Measurements from ENCODE around the gene AUTS2. TPM values are rescaled to one million over a fixed set of nuclear protein-coding genes. Genes with fewer than 3 reads are reported as not detected.

AUTS2 gene
- total and polyA plus RNA-seq, 2 experiments from 2014 or later = 32.0 to 91.0 TPM

DNA sequence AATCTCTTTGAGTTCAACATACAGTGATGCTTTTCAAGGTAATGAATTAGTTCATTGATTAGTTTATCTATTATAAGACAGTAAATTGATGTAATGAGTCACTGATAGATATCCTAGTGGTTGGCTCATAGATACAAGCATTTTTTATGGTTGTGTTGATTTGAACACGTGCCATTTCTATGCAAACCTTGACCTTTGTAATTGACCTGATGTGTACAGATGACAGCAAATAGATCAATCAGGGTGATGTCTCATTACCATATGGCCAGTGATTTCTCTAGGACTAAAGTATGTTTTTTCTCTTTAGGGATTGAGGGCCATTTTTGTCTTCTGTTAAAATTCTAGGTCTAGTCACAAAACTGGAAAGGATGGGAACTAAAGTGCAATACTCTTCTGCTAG lies 773.4 kb downstream of the AUTS2 start:
- H3K27me3 ChIP-seq (ENCODE audit: insufficient read depth) = no peaks in the 10 kb centered on the region
- H4K20me1 ChIP-seq (replicated peaks; ENCODE audit: insufficient read depth) = no peaks in the 10 kb centered on the region
- no peaks in the 10 kb centered on the region for H3F3A ChIP-seq (replicated peaks; ENCODE audit: low read depth)
- no peaks in the 10 kb centered on the region for H3K36me3 Mint-ChIP-seq (ENCODE audit: low read depth)
- H3K4me1 Mint-ChIP-seq = peaks cover 9% of the 10 kb centered on the region
- ATAC-seq = no peak
- TF ChIP-seq, protein P1, sequence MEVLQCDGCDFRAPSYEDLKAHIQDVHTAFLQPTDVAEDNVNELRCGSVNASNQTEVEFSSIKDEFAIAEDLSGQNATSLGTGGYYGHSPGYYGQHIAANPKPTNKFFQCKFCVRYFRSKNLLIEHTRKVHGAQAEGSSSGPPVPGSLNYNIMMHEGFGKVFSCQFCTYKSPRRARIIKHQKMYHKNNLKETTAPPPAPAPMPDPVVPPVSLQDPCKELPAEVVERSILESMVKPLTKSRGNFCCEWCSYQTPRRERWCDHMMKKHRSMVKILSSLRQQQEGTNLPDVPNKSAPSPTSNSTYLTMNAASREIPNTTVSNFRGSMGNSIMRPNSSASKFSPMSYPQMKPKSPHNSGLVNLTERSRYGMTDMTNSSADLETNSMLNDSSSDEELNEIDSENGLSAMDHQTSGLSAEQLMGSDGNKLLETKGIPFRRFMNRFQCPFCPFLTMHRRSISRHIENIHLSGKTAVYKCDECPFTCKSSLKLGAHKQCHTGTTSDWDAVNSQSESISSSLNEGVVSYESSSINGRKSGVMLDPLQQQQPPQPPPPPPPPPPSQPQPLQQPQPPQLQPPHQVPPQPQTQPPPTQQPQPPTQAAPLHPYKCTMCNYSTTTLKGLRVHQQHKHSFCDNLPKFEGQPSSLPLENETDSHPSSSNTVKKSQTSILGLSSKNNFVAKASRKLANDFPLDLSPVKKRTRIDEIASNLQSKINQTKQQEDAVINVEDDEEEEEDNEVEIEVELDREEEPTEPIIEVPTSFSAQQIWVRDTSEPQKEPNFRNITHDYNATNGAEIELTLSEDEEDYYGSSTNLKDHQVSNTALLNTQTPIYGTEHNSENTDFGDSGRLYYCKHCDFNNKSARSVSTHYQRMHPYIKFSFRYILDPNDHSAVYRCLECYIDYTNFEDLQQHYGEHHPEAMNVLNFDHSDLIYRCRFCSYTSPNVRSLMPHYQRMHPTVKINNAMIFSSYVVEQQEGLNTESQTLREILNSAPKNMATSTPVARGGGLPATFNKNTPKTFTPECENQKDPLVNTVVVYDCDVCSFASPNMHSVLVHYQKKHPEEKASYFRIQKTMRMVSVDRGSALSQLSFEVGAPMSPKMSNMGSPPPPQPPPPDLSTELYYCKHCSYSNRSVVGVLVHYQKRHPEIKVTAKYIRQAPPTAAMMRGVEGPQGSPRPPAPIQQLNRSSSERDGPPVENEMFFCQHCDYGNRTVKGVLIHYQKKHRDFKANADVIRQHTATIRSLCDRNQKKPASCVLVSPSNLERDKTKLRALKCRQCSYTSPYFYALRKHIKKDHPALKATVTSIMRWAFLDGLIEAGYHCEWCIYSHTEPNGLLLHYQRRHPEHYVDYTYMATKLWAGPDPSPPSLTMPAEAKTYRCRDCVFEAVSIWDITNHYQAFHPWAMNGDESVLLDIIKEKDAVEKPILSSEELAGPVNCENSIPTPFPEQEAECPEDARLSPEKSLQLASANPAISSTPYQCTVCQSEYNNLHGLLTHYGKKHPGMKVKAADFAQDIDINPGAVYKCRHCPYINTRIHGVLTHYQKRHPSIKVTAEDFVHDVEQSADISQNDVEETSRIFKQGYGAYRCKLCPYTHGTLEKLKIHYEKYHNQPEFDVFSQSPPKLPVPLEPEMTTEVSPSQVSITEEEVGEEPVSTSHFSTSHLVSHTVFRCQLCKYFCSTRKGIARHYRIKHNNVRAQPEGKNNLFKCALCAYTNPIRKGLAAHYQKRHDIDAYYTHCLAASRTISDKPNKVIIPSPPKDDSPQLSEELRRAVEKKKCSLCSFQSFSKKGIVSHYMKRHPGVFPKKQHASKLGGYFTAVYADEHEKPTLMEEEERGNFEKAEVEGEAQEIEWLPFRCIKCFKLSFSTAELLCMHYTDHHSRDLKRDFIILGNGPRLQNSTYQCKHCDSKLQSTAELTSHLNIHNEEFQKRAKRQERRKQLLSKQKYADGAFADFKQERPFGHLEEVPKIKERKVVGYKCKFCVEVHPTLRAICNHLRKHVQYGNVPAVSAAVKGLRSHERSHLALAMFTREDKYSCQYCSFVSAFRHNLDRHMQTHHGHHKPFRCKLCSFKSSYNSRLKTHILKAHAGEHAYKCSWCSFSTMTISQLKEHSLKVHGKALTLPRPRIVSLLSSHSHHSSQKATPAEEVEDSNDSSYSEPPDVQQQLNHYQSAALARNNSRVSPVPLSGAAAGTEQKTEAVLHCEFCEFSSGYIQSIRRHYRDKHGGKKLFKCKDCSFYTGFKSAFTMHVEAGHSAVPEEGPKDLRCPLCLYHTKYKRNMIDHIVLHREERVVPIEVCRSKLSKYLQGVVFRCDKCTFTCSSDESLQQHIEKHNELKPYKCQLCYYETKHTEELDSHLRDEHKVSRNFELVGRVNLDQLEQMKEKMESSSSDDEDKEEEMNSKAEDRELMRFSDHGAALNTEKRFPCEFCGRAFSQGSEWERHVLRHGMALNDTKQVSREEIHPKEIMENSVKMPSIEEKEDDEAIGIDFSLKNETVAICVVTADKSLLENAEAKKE (CRISPR knock-in tag; IDR thresholded peaks at IDR 0.05) = no peak
- TF ChIP-seq EZH2phosphoT487 (IDR thresholded peaks at IDR 0.05; ENCODE audit: unreplicated experiment) = no peak
- no peak for TF ChIP-seq JUNB (IDR thresholded peaks at IDR 0.05; ENCODE audit: unreplicated experiment)
- no peak for TF ChIP-seq ZNF114 (CRISPR knock-in tag; IDR thresholded peaks at IDR 0.05)
- TF ChIP-seq REST (IDR thresholded peaks at IDR 0.05; ENCODE audit: unreplicated experiment) = no peak
- no peak for TF ChIP-seq ZNF331 (CRISPR knock-in tag; IDR thresholded peaks at IDR 0.05; ENCODE audit: low read depth)
- TF ChIP-seq ETS1 (IDR thresholded peaks at IDR 0.05) = no peak
- TF ChIP-seq CREB1 (CRISPR knock-in tag; IDR thresholded peaks at IDR 0.05; ENCODE audit: low read depth) = no peak
- TF ChIP-seq POLR2AphosphoS5 (IDR thresholded peaks at IDR 0.05; ENCODE audit: low read depth) = no peak
- TF ChIP-seq NANOG (IDR thresholded peaks at IDR 0.05; ENCODE audit: borderline replicate concordance) = no peak
- TF ChIP-seq EZH2 (IDR thresholded peaks at IDR 0.05; ENCODE audit: low read depth, unreplicated experiment) = no peak
- no peak overlapping the region for H3K4me3 Mint-ChIP-seq
- H3K4me1 ChIP-seq (ENCODE audit: insufficient read depth) = peaks cover 5% of the 10 kb centered on the region
- H3K79me2 ChIP-seq (replicated peaks; ENCODE audit: insufficient read depth) = no peaks in the 10 kb centered on the region
- H3K27me3 Mint-ChIP-seq (ENCODE audit: insufficient read depth, low read depth, poor library complexity) = peaks cover 2% of the 10 kb centered on the region
- H3K4me2 ChIP-seq = no peak overlapping the region
- H3K9me3 Mint-ChIP-seq = no peaks in the 10 kb centered on the region
- no peak overlapping the region for H2AFZ ChIP-seq
- H3K4me3 ChIP-seq = no peak overlapping the region
- no peaks in the 10 kb centered on the region for H3K36me3 ChIP-seq (ENCODE audit: insufficient read depth)
- H3K27ac ChIP-seq (ENCODE audit: low read depth) = no peak overlapping the region
- H3K27ac Mint-ChIP-seq = no peak overlapping the region
- no peak for DNase-seq (ENCODE audit: low spot score)
- peaks cover 8% of the 10 kb centered on the region; the same call in 1 of the 2 replicates for H3K9me2 ChIP-seq (ENCODE audit: insufficient read depth)

Measured in GM23338 (cell line).